ENCODE measurements around the gene TLR4.
A peak's percentile ranks its signal among the peaks of the same experiment; 100 is the strongest.

Gene TLR4

DNA sequence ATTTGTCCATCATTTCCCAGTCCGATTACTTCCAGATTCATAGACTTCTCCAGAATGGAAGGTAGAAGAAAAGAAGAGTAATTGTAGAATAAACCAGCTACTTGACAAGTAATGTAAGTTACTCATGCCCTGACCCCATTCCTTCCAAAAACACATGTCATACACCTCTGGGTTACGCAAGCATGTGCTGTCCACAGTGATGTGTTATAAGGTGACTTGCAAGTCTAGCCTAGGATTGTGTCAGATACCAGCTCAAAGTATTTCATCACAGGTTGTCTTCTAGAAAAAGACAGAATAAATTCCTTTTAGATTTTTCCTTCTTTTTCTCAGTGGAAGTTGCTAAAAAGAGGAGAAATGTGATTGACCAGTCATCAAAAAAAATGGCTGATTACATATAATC, 8.0 kb upstream of the TLR4 start:
- TF ChIP-seq CTCF (conservative IDR thresholded peaks at IDR 0.05; ENCODE audit: low read depth, low read length), result no peak
- DNase-seq (ENCODE audit: low read depth), result no peak
- no peak overlapping the region for H3K4me3 ChIP-seq (ENCODE audit: low read length)

- DNase-seq (ENCODE audit: low read depth), result no peak
- no peak for TF ChIP-seq CTCF (conservative IDR thresholded peaks at IDR 0.05; ENCODE audit: low read depth, low read length)
Measured at GRCh38 chr9:117697046-117697445, 7.2 kb upstream of the TLR4 start.

GRCh38 chr9:117703537-117703936, 666 bp upstream of the TLR4 start:
- no peak overlapping the region for H3K4me3 ChIP-seq (ENCODE audit: low read length)
- no peak for TF ChIP-seq CTCF (conservative IDR thresholded peaks at IDR 0.05; ENCODE audit: low read depth, low read length)
- DNase-seq (ENCODE audit: low read depth), result no peak

More at GRCh38 chr9:117697046-117697445, 7.2 kb upstream of the TLR4 start:
- no peak overlapping the region for H3K4me3 ChIP-seq (ENCODE audit: low read length)

DNA sequence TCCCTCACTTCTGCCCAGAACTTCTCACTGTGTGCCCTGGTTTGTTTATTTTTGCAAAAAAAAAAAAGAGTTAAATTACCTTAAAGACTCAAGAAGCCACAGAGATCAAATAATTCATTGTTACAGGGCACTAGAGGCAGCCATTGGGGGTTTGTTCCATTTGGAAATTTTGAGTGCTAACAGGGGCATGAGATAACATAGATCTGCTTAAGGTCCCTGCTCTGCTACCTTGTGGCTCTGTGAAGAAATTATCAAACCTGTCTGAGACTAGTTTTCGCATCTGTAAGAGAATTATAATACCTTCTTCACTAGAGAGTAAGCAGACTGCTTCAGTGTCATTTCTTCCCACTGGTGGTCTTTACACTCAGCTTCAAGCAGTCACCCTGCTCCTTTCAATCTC, 394 bp downstream of the TLR4 start:
- TF ChIP-seq CTCF (conservative IDR thresholded peaks at IDR 0.05; ENCODE audit: low read depth, low read length), result no peak
- DNase-seq (ENCODE audit: low read depth), result no peak
- peak overlapping the region; percentile 32 for H3K4me3 ChIP-seq (ENCODE audit: low read length)

- peak overlapping the region; percentile 2 for H3K4me3 ChIP-seq (ENCODE audit: low read length)
Measured at GRCh38 chr9:117705386-117705785, 1.2 kb downstream of the TLR4 start.

GRCh38 chr9:117706421-117707116, 2.4 kb downstream of the TLR4 start:
- no peak for TF ChIP-seq CTCF (conservative IDR thresholded peaks at IDR 0.05; ENCODE audit: low read depth, low read length)
- DNase-seq (ENCODE audit: low read depth), result no peak
- no peak overlapping the region for H3K4me3 ChIP-seq (ENCODE audit: low read length)

More at GRCh38 chr9:117705386-117705785, 1.2 kb downstream of the TLR4 start:
- no peak for TF ChIP-seq CTCF (conservative IDR thresholded peaks at IDR 0.05; ENCODE audit: low read depth, low read length)
- no peak for DNase-seq (ENCODE audit: low read depth)

DNA sequence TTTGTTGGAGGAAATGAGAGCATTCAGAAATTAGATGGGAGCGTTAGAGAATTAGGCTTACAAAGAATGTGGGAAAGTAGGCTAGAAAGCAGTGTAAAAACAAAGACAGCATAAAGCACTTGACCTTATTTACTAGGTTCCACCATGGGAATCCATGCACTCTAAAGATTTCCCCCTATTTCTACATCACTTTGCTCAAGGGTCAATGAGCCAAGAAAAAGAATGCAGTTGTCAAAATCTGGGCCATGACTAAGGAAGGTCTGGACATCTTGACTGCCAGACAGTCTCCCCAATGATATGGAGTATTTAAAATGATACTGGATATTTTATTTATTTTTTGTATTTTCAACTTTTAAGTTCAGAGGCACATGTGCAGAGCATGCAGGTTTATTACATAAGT, 3.4 kb downstream of the TLR4 start:
- no peak for TF ChIP-seq CTCF (conservative IDR thresholded peaks at IDR 0.05; ENCODE audit: low read depth, low read length)
- H3K4me3 ChIP-seq (ENCODE audit: low read length), result no peak overlapping the region
- no peak for DNase-seq (ENCODE audit: low read depth)

Measured in retinal pigment epithelial cell (primary cell).